Hepatocyte (in vitro differentiated cells): ENCODE measurements around the gene NLRC5.

ENCODE experiments used
- CTCF ChIP-seq: fragments of 200-600 bp; sonication (generic); IDR thresholded peaks from 2 replicates; pipeline ENCODE4 v1.5.1; 2016; ENCODE audit warnings: antibody characterized with exemption, mild to moderate bottlenecking; ENCODE audit not compliant: poor library complexity
- EZH2phosphoT487 ChIP-seq: fragments of 200-600 bp; sonication (generic); IDR thresholded peaks from one replicate; pipeline ENCODE4 v1.6.1; 2018; ENCODE audit warnings: antibody characterized with exemption, mild to moderate bottlenecking, low read depth, moderate library complexity; ENCODE audit not compliant: unreplicated experiment, severe bottlenecking

GRCh38 chr16:57026778-57027062 lies 37.4 kb downstream of the NLRC5 start:
- TF ChIP-seq CTCF (no peak), EZH2phosphoT487 (no peak)
